Caco-2 (cell line): Measurements from ENCODE around the gene FOXJ3. TPM values are rescaled to one million over a fixed set of nuclear protein-coding genes. Genes with fewer than 3 reads are reported as not detected.

ENCODE experiments used
- BruUV-seq: library from RNA; stranded (reverse); fragments of 400-500 nt; replicated peaks from 2 replicates; lab custom pipeline; 2021; lab: Mats Ljungman, UMichigan
- CTCF ChIA-PET: fragments of 300-600 bp; sonication (Branson Sonifier 250); formaldehyde crosslinking; loops from one replicate; lab custom pipeline; 2022; ENCODE audit warnings: antibody characterized with exemption; lab: Charles Lee
- POLR2A ChIA-PET: fragments of 300-600 bp; sonication (Branson Sonifier 250); formaldehyde crosslinking; loops from one replicate; lab custom pipeline; 2022; ENCODE audit warnings: antibody characterized with exemption; lab: Charles Lee
- DNase-seq, 2 experiments: peaks; one replicate each; pipeline versions ENCODE4 v3.0.0 to v3.0.0-alpha.2; 2020 to 2022
- H3K27me3 ChIP-seq: replicated peaks from 2 replicates; pipeline ENCODE4 v1.6.0; 2011; ENCODE audit warnings: low read length; ENCODE audit not compliant: control insufficient read depth, insufficient read depth
- H3K36me3 ChIP-seq: 2 replicates; pipeline ENCODE4 v1.5.1; 2011; ENCODE audit warnings: low read length; ENCODE audit not compliant: control insufficient read depth, insufficient read depth
- H3K4me1 ChIP-seq: fragments of 250-450 bp; sonication (Bioruptor Pico); 2 replicates; pipeline ENCODE4 v1.5.1; 2020; ENCODE audit warnings: mild to moderate bottlenecking
- H3K4me3 ChIP-seq: 2 replicates; pipeline ENCODE4 v1.5.1; 2011; ENCODE audit warnings: low read depth, mild to moderate bottlenecking, control low read depth, low read length
- H3K9me3 ChIP-seq: fragments of 250-450 bp; sonication (Bioruptor Pico); 2 replicates; pipeline ENCODE4 v1.5.1; 2020; ENCODE audit warnings: mild to moderate bottlenecking, moderate library complexity
- H3K27ac Mint-ChIP-seq: one replicate; pipeline ENCODE4 v1.8.0; 2022; ENCODE audit warnings: mixed read lengths; ENCODE audit not compliant: unreplicated experiment
- H3K27me3 Mint-ChIP-seq: one replicate; pipeline ENCODE4 v1.8.0; 2022; ENCODE audit warnings: mixed read lengths; ENCODE audit not compliant: insufficient read depth, unreplicated experiment
- H3K36me3 Mint-ChIP-seq: one replicate; pipeline ENCODE4 v1.8.0; 2022; ENCODE audit warnings: mild to moderate bottlenecking, mixed read lengths; ENCODE audit not compliant: insufficient read depth, unreplicated experiment
- H3K4me1 Mint-ChIP-seq: one replicate; pipeline ENCODE4 v1.8.0; 2022; ENCODE audit warnings: low read depth, mixed read lengths; ENCODE audit not compliant: unreplicated experiment
- H3K4me3 Mint-ChIP-seq: one replicate; pipeline ENCODE4 v1.8.0; 2022; ENCODE audit warnings: mild to moderate bottlenecking, moderate library complexity, mixed read lengths; ENCODE audit not compliant: unreplicated experiment
- H3K9me3 Mint-ChIP-seq: one replicate; pipeline ENCODE4 v1.8.0; 2022; ENCODE audit warnings: mixed read lengths; ENCODE audit not compliant: unreplicated experiment
- CTCF ChIP-seq, 2 experiments: fragments of 200-600 bp in 1 of 2; IDR thresholded peaks; 1 replicate in 1 of 2; 2 replicates in 1 of 2; pipeline versions ENCODE4 v1.5.1 to v1.8.0; 2011 to 2022; ENCODE audit warnings: antibody characterized with exemption in 1 of 2, control low read depth in 1 of 2, inconsistent platforms in 1 of 2, low read depth in 1 of 2, low read length in 1 of 2, mild to moderate bottlenecking in 1 of 2, moderate library complexity in 1 of 2; ENCODE audit not compliant: insufficient read depth in 1 of 2, severe bottlenecking in 1 of 2, unreplicated experiment in 1 of 2
- intact Hi-C: fragments of 100-400 bp; cut with micrococcal nuclease; formaldehyde crosslinking; loops from one replicate; pipeline ENCODE4 v1.10.0; 2022; ENCODE audit not compliant: unreplicated experiment
- total RNA-seq: library from RNA; stranded (reverse); gene quantifications from 2 replicates; pipeline ENCODE4 v1.2.3, GENCODE V29; 2022

FOXJ3 gene
- total RNA-seq, 1 experiment from 2014 or later = 60.2 TPM

GRCh38 chr1:42177541-42177981 is 157.5 kb downstream of the FOXJ3 start:
- Mint-ChIP-seq H3K4me1 (peaks cover 5% of the 10 kb centered on the region), H3K9me3 (no peaks in the 10 kb centered on the region), H3K27ac (peak overlapping the region; percentile 53), H3K36me3 (peaks cover 31% of the 10 kb centered on the region), H3K4me3 (no peak overlapping the region), H3K27me3 (no peaks in the 10 kb centered on the region)
- Histone ChIP-seq H3K36me3 (peaks cover 1% of the 10 kb centered on the region), H3K4me3 (no peak overlapping the region), H3K9me3 (no peaks in the 10 kb centered on the region), H3K4me1 (peaks cover 10% of the 10 kb centered on the region; the same call in 1 of the 2 replicates), H3K27me3 (no peaks in the 10 kb centered on the region)
- POLR2A ChIA-PET = no interaction called here
- intact Hi-C loops = loop anchor here (10.0 kb wide), 2 partner anchors 137 to 287 kb away; partner anchors contain the start of gene CCDC30
- TF ChIP-seq CTCF (IDR thresholded peaks at IDR 0.05; ENCODE audit: insufficient read depth in 1 of 2, low read depth in 1 of 2, low read length in 1 of 2, severe bottlenecking in 1 of 2, unreplicated experiment in 1 of 2) = no peak
- CTCF ChIA-PET = no interaction called here
- DNase-seq = no peak
- BruUV-seq = no TSS peak

GRCh38 chr1:42176902-42177519 is 158.0 kb downstream of the FOXJ3 start:
- H3K36me3 Mint-ChIP-seq = peaks cover 30% of the 10 kb centered on the region
- BruUV-seq = TSS peak; percentile 10
- intact Hi-C loops = loop anchor here (10.0 kb wide), 2 partner anchors 138 to 288 kb away; partner anchors contain the start of gene CCDC30
- Histone ChIP-seq H3K36me3 (peaks cover 1% of the 10 kb centered on the region), H3K4me3 (no peak overlapping the region), H3K27me3 (no peaks in the 10 kb centered on the region), H3K4me1 (peaks cover 10% of the 10 kb centered on the region; the same call in 1 of the 2 replicates), H3K9me3 (no peaks in the 10 kb centered on the region)
- peak overlapping the region; percentile 53 for H3K27ac Mint-ChIP-seq
- CTCF ChIA-PET = no interaction called here
- peak in 1 of 2 experiments; percentile 56 for DNase-seq
- H3K9me3 Mint-ChIP-seq = no peaks in the 10 kb centered on the region
- POLR2A ChIA-PET = no interaction called here
- no peaks in the 10 kb centered on the region for H3K27me3 Mint-ChIP-seq
- H3K4me1 Mint-ChIP-seq = peaks cover 5% of the 10 kb centered on the region
- peak; percentile 68 to 75 for TF ChIP-seq CTCF (IDR thresholded peaks at IDR 0.05; ENCODE audit: insufficient read depth in 1 of 2, low read depth in 1 of 2, low read length in 1 of 2, severe bottlenecking in 1 of 2, unreplicated experiment in 1 of 2)
- no peak overlapping the region for H3K4me3 Mint-ChIP-seq

GRCh38 chr1:42175314-42176054 is 159.6 kb downstream of the FOXJ3 start:
- no TSS peak for BruUV-seq
- Mint-ChIP-seq H3K27ac (no peak overlapping the region), H3K27me3 (no peaks in the 10 kb centered on the region), H3K4me3 (no peak overlapping the region), H3K9me3 (no peaks in the 10 kb centered on the region), H3K36me3 (peaks cover 45% of the 10 kb centered on the region), H3K4me1 (peaks cover 5% of the 10 kb centered on the region)
- POLR2A ChIA-PET = no interaction called here
- Histone ChIP-seq H3K36me3 (peaks cover 1% of the 10 kb centered on the region), H3K9me3 (no peaks in the 10 kb centered on the region), H3K27me3 (no peaks in the 10 kb centered on the region), H3K4me1 (peaks cover 10% of the 10 kb centered on the region; the same call in 1 of the 2 replicates), H3K4me3 (no peak overlapping the region)
- intact Hi-C loops = loop anchor here (10.0 kb wide), 2 partner anchors 139 to 289 kb away; partner anchors contain the start of gene CCDC30
- no peak for DNase-seq
- TF ChIP-seq CTCF (IDR thresholded peaks at IDR 0.05; ENCODE audit: insufficient read depth in 1 of 2, low read depth in 1 of 2, low read length in 1 of 2, severe bottlenecking in 1 of 2, unreplicated experiment in 1 of 2) = no peak
- CTCF ChIA-PET = interaction anchor here (1.1 kb wide), 1 partner anchor 203 kb away, joined by 3 read pairs; no protein-coding TSS in a partner anchor
